Esophagus muscularis mucosa (tissue), 4 donors: ENCODE results near the gene RRM1. TPM values are rescaled to one million over a fixed set of nuclear protein-coding genes. Genes with fewer than 3 reads are reported as not detected.
A peak's percentile ranks its signal among the peaks of the same experiment; 100 is the strongest.

ENCODE experiments used
- DNase-seq: peaks from one replicate; pipeline ENCODE4 v3.0.0-alpha.2; 2017; ENCODE audit errors: extremely low spot score
- H3K27ac ChIP-seq, 4 donors: fragments of 200-600 bp; sonication (generic); replicated peaks in 1 of 4; 1 replicate in 3 of 4; 2 replicates in 1 of 4; pipeline ENCODE4 v1.5.1; 2016 to 2019; ENCODE audit warnings: mild to moderate bottlenecking in 1 of 4
- H3K27me3 ChIP-seq, 4 donors: fragments of 200-600 bp; sonication (generic); one replicate each; pipeline versions ENCODE4 v1.5.1 to v1.6.0; 2016 to 2019
- H3K36me3 ChIP-seq, 4 donors: fragments of 200-600 bp; sonication (generic); one replicate each; pipeline ENCODE4 v1.5.1; 2016 to 2019
- H3K4me1 ChIP-seq, 4 donors: fragments of 200-600 bp; sonication (generic); one replicate each; pipeline ENCODE4 v1.5.1; 2016 to 2019
- H3K4me3 ChIP-seq, 4 donors: fragments of 200-600 bp; sonication (generic); 1 replicate in 2 of 4; 2 replicates in 2 of 4; pipeline ENCODE4 v1.5.1; 2016 to 2019; ENCODE audit warnings: mild to moderate bottlenecking in 4 of 4, moderate library complexity in 1 of 4
- H3K9me3 ChIP-seq, 4 donors: fragments of 200-600 bp; sonication (generic); 1 replicate in 3 of 4; 2 replicates in 1 of 4; pipeline ENCODE4 v1.5.1; 2016 to 2019
- CTCF ChIP-seq, 3 experiments: fragments of 200-600 bp in 2 of 3; fragments of 450-650 bp in 1 of 3; sonication (generic) in 2 of 3; IDR thresholded peaks; one replicate each; pipeline ENCODE4 v1.5.1; 2017 to 2019; ENCODE audit warnings: antibody characterized with exemption in 3 of 3, mild to moderate bottlenecking in 2 of 3, moderate library complexity in 1 of 3
- EP300 ChIP-seq: sonication (generic); formaldehyde crosslinking; IDR thresholded peaks from one replicate; pipeline ENCODE4 v1.6.1; 2017; ENCODE audit warnings: antibody characterized with exemption
- POLR2A ChIP-seq: fragments of 450-650 bp; IDR thresholded peaks from one replicate; pipeline ENCODE4 v1.6.1; 2017; ENCODE audit warnings: antibody characterized with exemption, moderate library complexity, mild to moderate bottlenecking, low read depth
- POLR2AphosphoS5 ChIP-seq, 2 donors: sonication (generic); formaldehyde crosslinking; IDR thresholded peaks; one replicate each; pipeline ENCODE4 v1.6.1; 2017; ENCODE audit warnings: antibody characterized with exemption in 2 of 2
- WGBS: methylation state at CpG from one replicate; pipeline ENCODE4 v1.1.5; 2018; 5-methylcytosine and 5-hydroxymethylcytosine counted together
- intact Hi-C: fragments of 100-400 bp; cut with DNase I; formaldehyde crosslinking; loops from one replicate; pipeline ENCODE4 v1.15.1; 2023
- total RNA-seq, 4 donors: library from RNA; depleted of rRNA; stranded (reverse); fragments of >200 nt; gene quantifications; one replicate each; pipeline versions ENCODE4 v1.1.0 to v1.2.1, GENCODE V29; 2016

The RRM1 gene
- total RNA-seq, 4 donors from 2014 or later, result 26.6 to 44.0 (median 41.0) TPM

DNA sequence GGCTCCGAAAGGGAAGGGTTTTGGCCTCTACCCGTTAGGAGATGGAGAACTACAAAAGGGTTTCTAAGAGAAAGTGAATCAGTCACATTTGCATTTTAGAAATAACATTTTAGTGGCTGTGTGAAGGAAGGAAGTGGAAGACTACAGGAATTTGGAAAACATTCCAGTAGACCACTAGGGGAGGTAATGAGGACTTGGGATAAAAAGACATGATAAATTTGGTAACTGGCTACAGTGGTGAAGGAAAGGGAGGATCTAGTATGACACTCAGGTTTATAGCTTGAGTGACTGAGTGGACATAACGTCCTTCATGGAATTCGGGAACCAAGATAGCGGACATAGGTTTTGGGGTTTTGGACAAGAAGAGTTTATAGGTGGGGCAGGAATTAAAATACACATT, 7.0 kb upstream of the RRM1 start:
- WGBS, result 93% methylated on average over 5 of the region's 5 CpGs

GRCh38 chr11:4090258-4090657, 4.3 kb upstream of the RRM1 start:
- peaks cover 23 to 65% (median 42%) of the 10 kb centered on the region in 4 donors for H3K36me3 ChIP-seq
- no peak overlapping the region for H3K4me3 ChIP-seq
- H3K4me1 ChIP-seq, result peaks cover 9 to 12% (median 10%) of the 10 kb centered on the region in 4 donors
- H3K27me3 ChIP-seq, result no peaks in the 10 kb centered on the region
- DNase-seq, result no peak
- H3K27ac ChIP-seq, result no peak overlapping the region
- WGBS, result 100% methylated on average over 2 of the region's 2 CpGs
- no peaks in the 10 kb centered on the region for H3K9me3 ChIP-seq
- TF ChIP-seq POLR2A (no peak), CTCF (IDR thresholded peaks at IDR 0.05) (no peak), EP300 (no peak), POLR2AphosphoS5 (IDR thresholded peaks at IDR 0.05) (no peak)
- intact Hi-C loops, result no loop called here

More for the DNA sequence above, 7.0 kb upstream of the RRM1 start:
- no peaks in the 10 kb centered on the region for H3K27me3 ChIP-seq
- no peaks in the 10 kb centered on the region for H3K4me1 ChIP-seq
- H3K9me3 ChIP-seq, result no peaks in the 10 kb centered on the region
- no peak overlapping the region for H3K4me3 ChIP-seq
- TF ChIP-seq POLR2AphosphoS5 (IDR thresholded peaks at IDR 0.05) (no peak), CTCF (IDR thresholded peaks at IDR 0.05) (no peak), EP300 (no peak), POLR2A (no peak)
- intact Hi-C loops, result no loop called here
- no peak overlapping the region for H3K27ac ChIP-seq
- H3K36me3 ChIP-seq, result peaks cover 46 to 92% (median 66%) of the 10 kb centered on the region in 4 donors
- DNase-seq, result no peak

DNA sequence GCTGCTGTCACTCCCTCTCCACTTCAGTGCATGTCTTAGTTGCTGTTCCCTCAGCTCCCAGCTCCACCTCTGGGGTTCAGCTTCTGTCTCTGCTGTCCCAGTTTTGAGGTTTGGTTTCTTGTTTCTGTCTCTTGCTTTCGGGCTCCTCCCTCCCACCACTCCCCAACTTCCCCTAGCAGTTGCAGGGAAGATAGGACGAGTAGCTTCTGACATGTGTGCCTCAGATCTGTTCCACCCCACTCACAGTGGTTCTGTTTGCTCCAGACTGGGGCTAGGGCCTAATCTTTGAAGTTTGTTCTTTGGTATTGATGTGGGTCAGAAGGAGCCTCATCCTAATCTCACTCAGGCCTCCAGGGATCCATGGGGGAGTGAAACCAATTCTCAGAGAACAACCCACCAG, 2.6 kb upstream of the RRM1 start:
- Histone ChIP-seq H3K4me1 (peaks cover 16 to 30% (median 25%) of the 10 kb centered on the region in 4 donors), H3K4me3 (no peak overlapping the region), H3K9me3 (no peaks in the 10 kb centered on the region), H3K27ac (no peak overlapping the region), H3K27me3 (no peaks in the 10 kb centered on the region), H3K36me3 (peaks cover 6 to 47% (median 31%) of the 10 kb centered on the region in 4 donors)
- intact Hi-C loops, result no loop called here
- TF ChIP-seq POLR2AphosphoS5 (IDR thresholded peaks at IDR 0.05) (no peak), POLR2A (no peak), CTCF (IDR thresholded peaks at IDR 0.05) (no peak), EP300 (no peak)
- DNase-seq, result no peak
- 48% methylated on average over 2 of the region's 2 CpGs for WGBS

GRCh38 chr11:4093519-4094347, 866 bp upstream of the RRM1 start:
- Histone ChIP-seq H3K36me3 (peaks cover 0 to 31% (median 16%) of the 10 kb centered on the region in 4 donors), H3K9me3 (no peaks in the 10 kb centered on the region), H3K4me1 (peaks cover 16 to 38% (median 29%) of the 10 kb centered on the region in 4 donors), H3K4me3 (peak overlapping the region; percentile 73 to 85 (median 80)), H3K27ac (peak overlapping the region; percentile 93 to 97 (median 96)), H3K27me3 (no peaks in the 10 kb centered on the region)
- TF ChIP-seq CTCF (IDR thresholded peaks at IDR 0.05), result no peak
- no peak for TF ChIP-seq POLR2A
- TF ChIP-seq POLR2AphosphoS5 (IDR thresholded peaks at IDR 0.05), result no peak
- TF ChIP-seq EP300, result no peak
- 70% methylated on average over 25 of the region's 25 CpGs for WGBS
- intact Hi-C loops, result no loop called here
- DNase-seq, result no peak
